Keratinocyte (primary cell): ENCODE measurements around the gene SDK2. TPM values are rescaled to one million over a fixed set of nuclear protein-coding genes. Genes with fewer than 3 reads are reported as not detected.

ENCODE experiments used
- DNase-seq: peaks from one replicate; pipeline ENCODE4 v3.0.0-alpha.2; 2011; ENCODE audit warnings: low read depth, missing footprints, low spot score
- FAIRE-seq: peaks from 2 replicates; lab custom pipeline; 2011; peaks lifted over from hg19 to GRCh38; lab: Jason Lieb, UNC
- H2AFZ ChIP-seq: 2 replicates; pipeline ENCODE4 v1.6.0; 2012; ENCODE audit warnings: low read length, control low read depth, inconsistent platforms; ENCODE audit not compliant: control insufficient read depth
- H3K27ac ChIP-seq: 2 replicates; pipeline ENCODE4 v1.5.1; 2011; ENCODE audit warnings: low read length; ENCODE audit not compliant: control insufficient read depth, insufficient read depth
- H3K27me3 ChIP-seq: 3 replicates; pipeline ENCODE4 v1.6.0; 2011; ENCODE audit warnings: low read length; ENCODE audit not compliant: control insufficient read depth, insufficient read depth; ENCODE audit errors: extremely low read depth
- H3K36me3 ChIP-seq, 2 experiments: 2 replicates in 1 of 2; 3 replicates in 1 of 2; pipeline ENCODE4 v1.5.1; 2011; ENCODE audit warnings: low read length in 2 of 2, mild to moderate bottlenecking in 1 of 2; ENCODE audit not compliant: control insufficient read depth in 2 of 2, insufficient read depth in 2 of 2; ENCODE audit errors: extremely low read depth in 1 of 2
- H3K4me1 ChIP-seq: 3 replicates; pipeline ENCODE4 v1.5.1; 2011; ENCODE audit warnings: low read length; ENCODE audit not compliant: control insufficient read depth, insufficient read depth; ENCODE audit errors: extremely low read depth
- H3K4me2 ChIP-seq: 3 replicates; pipeline ENCODE4 v1.6.0; 2011; ENCODE audit warnings: low read depth, low read length; ENCODE audit not compliant: control insufficient read depth, insufficient read depth; ENCODE audit errors: extremely low read depth
- H3K4me3 ChIP-seq, 3 experiments: fragments of 200-600 bp in 1 of 3; sonication (generic) in 1 of 3; 2 replicates in 2 of 3; 3 replicates in 1 of 3; pipeline ENCODE4 v1.5.1; 2011 to 2016; ENCODE audit warnings: low read length in 3 of 3, mild to moderate bottlenecking in 3 of 3, control low read depth in 2 of 3, inconsistent platforms in 1 of 3, low read depth in 1 of 3, mixed read lengths in 1 of 3, mixed run types in 1 of 3, moderate library complexity in 1 of 3; ENCODE audit not compliant: control insufficient read depth in 2 of 3, insufficient read depth in 2 of 3; ENCODE audit errors: extremely low read depth in 1 of 3
- H3K79me2 ChIP-seq: 2 replicates; pipeline ENCODE4 v1.6.0; 2012; ENCODE audit warnings: low read length; ENCODE audit not compliant: control insufficient read depth, insufficient read depth
- H3K9ac ChIP-seq: 3 replicates; pipeline ENCODE4 v1.6.0; 2011; ENCODE audit warnings: low read length; ENCODE audit not compliant: control insufficient read depth, insufficient read depth; ENCODE audit errors: extremely low read depth
- H3K9me1 ChIP-seq: 3 replicates; pipeline ENCODE4 v1.6.0; 2011; ENCODE audit warnings: low read length; ENCODE audit not compliant: control insufficient read depth, insufficient read depth; ENCODE audit errors: extremely low read depth
- H3K9me3 ChIP-seq: 2 replicates; pipeline ENCODE4 v1.5.1; 2012; ENCODE audit warnings: low read depth, low read length; ENCODE audit not compliant: control insufficient read depth
- H4K20me1 ChIP-seq: 3 replicates; pipeline ENCODE4 v1.6.0; 2011; ENCODE audit warnings: low read length; ENCODE audit not compliant: control insufficient read depth, insufficient read depth; ENCODE audit errors: extremely low read depth
- EZH2 ChIP-seq: IDR thresholded peaks from one replicate; pipeline ENCODE4 v1.6.1; 2012; ENCODE audit warnings: inconsistent platforms, mild to moderate bottlenecking, low read length, moderate library complexity
- dilution Hi-C: fragments of 300-500 bp; cut with MboI; formaldehyde crosslinking; loops from one replicate; pipeline ENCODE4 v1.7.0; 2020; ENCODE audit warnings: low sequenced_read_pairs; ENCODE audit not compliant: extremely low pct_ligation_motif_present
- polyA plus RNA-seq, 5 experiments: library from polyadenylated mRNA; depleted of rRNA in 3 of 5; stranded (reverse) in 3 of 5; stranded (forward) in 1 of 5; unstranded in 1 of 5; fragments of >200 nt; gene quantifications; 1 replicate in 1 of 5; 2 replicates in 3 of 5; 3 replicates in 1 of 5; pipeline versions ENCODE4 v1.2.1 to v1.2.3, GENCODE V29; 2011 to 2012; ENCODE audit warnings: missing spikeins in 2 of 5, low read depth in 1 of 5, low replicate concordance in 1 of 5
- TF ChIP-seq, protein P1 (sequence below), 3 experiments: IDR thresholded peaks in 1 of 3; conservative IDR thresholded peaks in 1 of 3; optimal IDR thresholded peaks in 1 of 3; 2 replicates in 2 of 3; 3 replicates in 1 of 3; pipeline versions ENCODE3 to v1.5.1; 2011; ENCODE audit warnings: low read length in 3 of 3, mild to moderate bottlenecking in 3 of 3, moderate library complexity in 2 of 3, control low read depth in 1 of 3, inconsistent platforms in 1 of 3; ENCODE audit not compliant: insufficient read depth in 2 of 3; ENCODE audit errors: extremely low read depth in 1 of 3

The SDK2 gene
- polyA plus RNA-seq, 1 donor (not counting 4 experiments of a cell fraction or from before 2014, with no cell fraction given): 1.8 TPM

DNA sequence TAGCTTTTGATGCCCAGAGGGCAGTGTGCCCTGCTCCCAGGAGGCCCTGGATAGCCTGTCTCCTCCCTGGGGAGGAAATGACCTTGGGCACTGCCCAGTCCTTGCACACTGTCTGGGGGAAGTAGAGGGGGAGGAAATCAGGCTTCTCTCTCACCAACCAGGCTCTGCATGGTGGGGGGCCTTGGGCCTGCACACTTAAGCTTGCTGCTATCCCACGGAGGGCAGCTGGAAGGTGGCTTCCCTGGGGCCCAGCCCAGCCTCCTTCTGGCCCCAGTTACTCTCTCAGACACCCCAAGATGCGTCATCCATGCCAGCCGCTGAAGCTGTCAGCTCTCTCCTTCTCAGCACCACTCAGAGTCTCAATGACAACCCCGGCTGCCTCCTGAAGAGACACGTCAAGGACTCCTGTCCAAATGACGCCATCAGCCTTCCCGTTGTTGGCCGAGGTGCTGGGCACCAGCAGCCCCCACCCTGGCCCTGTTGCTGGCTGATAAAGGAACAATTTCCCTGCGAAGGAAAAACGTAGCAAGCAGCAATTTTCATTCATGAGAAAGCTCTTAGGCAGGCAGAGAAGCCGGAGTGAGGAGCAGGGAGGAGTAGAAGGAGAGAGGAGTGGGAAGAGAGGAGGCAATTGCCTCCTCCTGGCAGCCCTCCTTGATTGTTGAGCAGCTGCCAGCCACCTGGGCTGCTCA lies 95.5 kb downstream of the SDK2 start:
- H3K9me3 ChIP-seq: no peaks in the 10 kb centered on the region
- no peaks in the 10 kb centered on the region for H3K36me3 ChIP-seq
- no peaks in the 10 kb centered on the region for H3K27me3 ChIP-seq
- no peaks in the 10 kb centered on the region for H4K20me1 ChIP-seq
- no peak overlapping the region for H2AFZ ChIP-seq
- H3K27ac ChIP-seq: no peak overlapping the region
- no peaks in the 10 kb centered on the region for H3K79me2 ChIP-seq
- H3K4me3 ChIP-seq: no peak overlapping the region
- H3K9me1 ChIP-seq: no peaks in the 10 kb centered on the region
- TF ChIP-seq EZH2: no peak
- H3K4me2 ChIP-seq: no peak overlapping the region
- FAIRE-seq (no peak), DNase-seq (no peak)
- H3K4me1 ChIP-seq: peaks cover 33% of the 10 kb centered on the region
- dilution Hi-C loops: no loop called here
- no peak overlapping the region for H3K9ac ChIP-seq

DNA sequence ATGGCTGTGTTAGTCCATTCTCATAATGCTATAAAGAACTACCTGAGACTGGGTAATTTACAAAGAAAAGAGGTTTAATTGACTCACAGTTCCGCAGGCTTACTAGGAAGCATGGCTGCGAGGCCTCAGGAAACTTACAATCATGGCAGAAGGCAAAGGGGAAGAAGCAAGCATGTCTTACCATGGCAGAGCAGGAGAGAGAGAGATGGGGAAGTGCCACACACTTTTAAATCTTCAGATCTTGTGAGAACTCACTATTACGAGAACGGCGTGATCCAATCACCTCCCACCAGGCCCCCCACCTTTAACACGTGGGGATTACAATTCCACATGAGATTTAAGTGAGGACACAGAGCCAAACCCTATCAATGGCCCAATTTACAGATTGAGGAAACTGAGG lies 96.5 kb downstream of the SDK2 start:
- dilution Hi-C loops: no loop called here
- FAIRE-seq: no peak
- no peaks in the 10 kb centered on the region for H3K27me3 ChIP-seq

More for the DNA sequence above, 96.5 kb downstream of the SDK2 start:
- H3K36me3 ChIP-seq: no peaks in the 10 kb centered on the region
- no peak overlapping the region for H3K4me2 ChIP-seq
- H3K79me2 ChIP-seq: no peaks in the 10 kb centered on the region
- TF ChIP-seq, protein P1, sequence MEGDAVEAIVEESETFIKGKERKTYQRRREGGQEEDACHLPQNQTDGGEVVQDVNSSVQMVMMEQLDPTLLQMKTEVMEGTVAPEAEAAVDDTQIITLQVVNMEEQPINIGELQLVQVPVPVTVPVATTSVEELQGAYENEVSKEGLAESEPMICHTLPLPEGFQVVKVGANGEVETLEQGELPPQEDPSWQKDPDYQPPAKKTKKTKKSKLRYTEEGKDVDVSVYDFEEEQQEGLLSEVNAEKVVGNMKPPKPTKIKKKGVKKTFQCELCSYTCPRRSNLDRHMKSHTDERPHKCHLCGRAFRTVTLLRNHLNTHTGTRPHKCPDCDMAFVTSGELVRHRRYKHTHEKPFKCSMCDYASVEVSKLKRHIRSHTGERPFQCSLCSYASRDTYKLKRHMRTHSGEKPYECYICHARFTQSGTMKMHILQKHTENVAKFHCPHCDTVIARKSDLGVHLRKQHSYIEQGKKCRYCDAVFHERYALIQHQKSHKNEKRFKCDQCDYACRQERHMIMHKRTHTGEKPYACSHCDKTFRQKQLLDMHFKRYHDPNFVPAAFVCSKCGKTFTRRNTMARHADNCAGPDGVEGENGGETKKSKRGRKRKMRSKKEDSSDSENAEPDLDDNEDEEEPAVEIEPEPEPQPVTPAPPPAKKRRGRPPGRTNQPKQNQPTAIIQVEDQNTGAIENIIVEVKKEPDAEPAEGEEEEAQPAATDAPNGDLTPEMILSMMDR (optimal IDR thresholded peaks at IDR 0.05 in 1 of 3, IDR thresholded peaks at IDR 0.05 in 1 of 3, conservative IDR thresholded peaks at IDR 0.05 in 1 of 3; ENCODE audit: extremely low read depth in 1 of 3, insufficient read depth in 2 of 3, low read length in 3 of 3): no peak
- TF ChIP-seq EZH2: no peak
- H3K9me3 ChIP-seq: no peaks in the 10 kb centered on the region
- no peak overlapping the region for H2AFZ ChIP-seq
- H3K9ac ChIP-seq: no peak overlapping the region
- no peaks in the 10 kb centered on the region for H3K9me1 ChIP-seq
- H3K4me1 ChIP-seq: peaks cover 33% of the 10 kb centered on the region
- no peak for DNase-seq
- H3K27ac ChIP-seq: no peak overlapping the region
- H4K20me1 ChIP-seq: no peaks in the 10 kb centered on the region
- H3K4me3 ChIP-seq: no peak overlapping the region
